ENCODE data around the gene INO80D.
"Not testable (repeated sequence)": the region's sequence is repeated elsewhere in the genome, so short reads cannot be mapped to it uniquely, and the experiment has no call there.

Gene INO80D

GRCh38 chr2:206031162-206031784, 54.7 kb downstream of the INO80D start:
- DNase-seq (ENCODE audit: low read depth in 2 of 3, low spot score in 1 of 3), result no peak

- DNase-seq (ENCODE audit: low read depth in 2 of 3, low spot score in 1 of 3), result no peak
Measured at GRCh38 chr2:206028101-206028500, 57.9 kb downstream of the INO80D start.

GRCh38 chr2:206023183-206023582, 62.8 kb downstream of the INO80D start:
- DNase-seq (ENCODE audit: low read depth in 2 of 3, low spot score in 1 of 3), result no peak

- DNase-seq (ENCODE audit: low read depth in 2 of 3, low spot score in 1 of 3), result no peak
Measured at GRCh38 chr2:206020171-206020570, 65.8 kb downstream of the INO80D start.

GRCh38 chr2:206015746-206016145, 70.2 kb downstream of the INO80D start:
- not testable (repeated sequence) for DNase-seq (ENCODE audit: low read depth in 2 of 3, low spot score in 1 of 3)

DNA sequence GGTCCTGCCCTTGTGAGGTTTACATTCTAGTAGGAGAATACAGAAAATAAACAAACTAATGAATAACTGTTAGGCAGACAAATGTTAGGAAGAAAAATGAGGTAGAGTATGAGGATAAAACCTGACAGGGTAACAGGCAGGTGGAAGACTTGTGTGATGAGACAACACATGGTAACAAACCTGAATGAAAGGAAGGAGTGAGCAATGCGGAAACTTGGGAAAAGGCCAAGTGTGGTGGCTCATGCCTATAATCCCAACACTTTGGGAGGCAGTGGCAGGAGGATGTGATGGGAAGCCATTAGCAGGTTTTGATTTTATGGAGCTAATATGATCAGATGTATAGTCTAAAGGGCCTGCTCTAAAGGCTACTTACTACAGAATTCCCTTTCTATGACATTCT, 74.2 kb downstream of the INO80D start:
- no peak for DNase-seq (ENCODE audit: low read depth in 2 of 3, low spot score in 1 of 3)

DNA sequence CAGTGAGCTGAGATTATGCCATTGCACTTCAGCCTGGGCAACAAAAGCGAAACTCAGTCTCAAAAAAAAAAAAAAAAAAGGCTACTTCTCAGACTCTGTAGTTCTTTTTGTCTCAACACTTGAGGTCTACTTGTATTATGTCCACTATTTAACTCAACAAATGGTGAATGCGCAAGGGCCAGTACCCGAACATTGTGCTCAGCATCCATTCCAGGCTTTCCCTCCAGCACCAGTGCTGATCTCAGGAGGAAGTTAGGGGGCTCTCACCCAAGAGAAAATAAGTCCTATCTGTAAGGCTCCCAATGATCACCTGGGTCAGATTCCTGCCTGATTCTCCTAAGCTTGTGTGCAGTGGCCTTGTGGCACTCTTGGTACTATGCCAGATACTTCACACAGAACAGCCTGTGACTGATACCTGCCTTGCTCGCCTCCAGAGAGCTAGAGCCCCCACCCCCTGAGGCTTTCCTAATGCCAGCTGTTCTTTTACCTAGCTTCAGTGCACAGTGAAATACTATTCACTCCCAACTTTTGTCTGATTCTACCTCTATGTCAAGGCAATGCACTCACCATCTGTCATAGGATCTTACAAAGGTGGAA, 74.9 kb downstream of the INO80D start:
- DNase-seq (ENCODE audit: low read depth in 2 of 3, low spot score in 1 of 3), result no peak

GRCh38 chr2:206004004-206004693, 81.8 kb downstream of the INO80D start:
- DNase-seq (ENCODE audit: low read depth in 2 of 3, low spot score in 1 of 3), result no peak

DNA sequence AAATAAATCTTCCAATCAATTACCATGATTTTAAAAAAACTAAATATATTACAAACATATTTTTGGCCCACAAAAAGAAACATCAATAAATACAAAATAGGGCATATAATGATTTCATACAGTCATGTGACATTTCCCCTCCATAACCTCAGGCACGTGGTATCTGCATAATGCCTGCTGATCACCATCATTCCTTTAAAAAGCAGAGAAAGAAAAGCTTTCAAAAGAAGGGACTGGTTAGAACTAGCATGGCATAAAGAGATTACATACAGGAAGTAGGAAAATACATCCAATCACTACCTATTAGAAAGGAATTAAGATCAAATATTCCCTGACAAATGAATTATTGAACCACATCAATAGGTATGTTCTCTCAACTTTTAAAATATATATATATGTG, 83.5 kb downstream of the INO80D start:
- DNase-seq (ENCODE audit: low read depth in 2 of 3, low spot score in 1 of 3), result no peak

GRCh38 chr2:206001912-206002311, 84.1 kb downstream of the INO80D start:
- no peak for DNase-seq (ENCODE audit: low read depth in 2 of 3, low spot score in 1 of 3)

DNA sequence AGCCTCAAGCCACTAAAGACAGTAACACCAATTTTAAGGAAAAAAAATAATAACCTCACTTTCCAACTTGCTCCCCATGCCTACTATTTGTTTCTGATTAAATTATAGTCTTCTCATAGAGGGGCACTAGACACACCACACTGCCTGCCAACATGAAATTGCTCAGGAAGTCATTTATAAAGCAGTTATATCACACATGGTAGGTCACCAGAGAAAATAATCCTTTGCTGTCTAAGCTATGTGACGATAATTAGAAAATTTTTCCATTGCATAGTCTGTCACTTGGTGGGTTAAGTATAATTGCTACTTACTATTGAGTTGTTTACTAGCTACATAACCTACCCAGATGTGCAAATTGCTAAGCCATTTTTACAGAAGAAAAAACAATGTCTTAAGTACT, 85.2 kb downstream of the INO80D start:
- DNase-seq (ENCODE audit: low read depth in 2 of 3, low spot score in 1 of 3), result no peak

GRCh38 chr2:205998583-205998982, 87.4 kb downstream of the INO80D start:
- DNase-seq (ENCODE audit: low read depth in 2 of 3, low spot score in 1 of 3), result no peak

GRCh38 chr2:205996161-205996560, 89.8 kb downstream of the INO80D start:
- no peak for DNase-seq (ENCODE audit: low read depth in 2 of 3, low spot score in 1 of 3)

GRCh38 chr2:205995260-205995659, 90.7 kb downstream of the INO80D start:
- DNase-seq (ENCODE audit: low read depth in 2 of 3, low spot score in 1 of 3), result no peak

DNA sequence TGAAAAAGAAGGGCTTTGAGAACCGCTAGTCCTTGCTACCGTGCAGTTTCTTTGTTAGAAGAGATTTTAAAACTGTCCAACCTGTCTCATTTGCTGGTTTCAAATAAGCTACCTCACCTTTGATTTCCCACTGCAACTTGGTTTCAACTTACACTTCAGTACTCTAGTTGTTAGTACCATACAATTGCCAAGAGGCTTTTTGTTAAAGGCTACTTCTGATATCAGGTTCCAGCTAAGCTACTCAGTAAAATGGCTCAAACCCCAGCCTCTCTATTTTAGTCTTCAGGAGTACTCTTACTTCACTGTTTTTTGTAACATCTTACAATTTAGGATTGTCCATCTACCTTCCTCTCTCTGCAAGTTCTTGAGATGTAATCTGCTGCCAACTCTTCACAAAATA, 91.6 kb downstream of the INO80D start:
- no peak for DNase-seq (ENCODE audit: low read depth in 2 of 3, low spot score in 1 of 3)

DNA sequence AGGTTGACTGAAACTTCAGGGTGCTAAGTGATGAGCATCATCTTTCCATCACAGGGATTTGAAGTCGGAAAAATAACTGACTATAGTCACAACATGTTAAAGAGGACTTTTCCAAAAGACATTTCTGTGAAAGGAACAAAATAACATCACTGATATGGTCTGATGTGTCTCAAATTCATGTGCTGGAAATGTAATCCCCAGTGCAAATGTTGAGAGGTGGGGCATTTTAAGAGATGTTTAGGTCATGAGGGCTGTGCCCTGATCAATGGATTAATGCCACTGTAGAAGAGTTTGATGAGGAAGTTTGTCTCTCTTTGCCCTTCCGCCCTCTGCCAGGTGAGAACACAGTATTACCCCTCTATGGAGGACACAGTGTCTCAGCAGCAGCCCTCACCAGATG, 95.9 kb downstream of the INO80D start:
- DNase-seq (ENCODE audit: low read depth in 2 of 3, low spot score in 1 of 3), result no peak

GRCh38 chr2:205989271-205990071, 96.5 kb downstream of the INO80D start:
- no peak for DNase-seq (ENCODE audit: low read depth in 2 of 3, low spot score in 1 of 3)

GRCh38 chr2:205988681-205989080, 97.3 kb downstream of the INO80D start:
- not testable (repeated sequence) for DNase-seq (ENCODE audit: low read depth in 2 of 3, low spot score in 1 of 3)

DNA sequence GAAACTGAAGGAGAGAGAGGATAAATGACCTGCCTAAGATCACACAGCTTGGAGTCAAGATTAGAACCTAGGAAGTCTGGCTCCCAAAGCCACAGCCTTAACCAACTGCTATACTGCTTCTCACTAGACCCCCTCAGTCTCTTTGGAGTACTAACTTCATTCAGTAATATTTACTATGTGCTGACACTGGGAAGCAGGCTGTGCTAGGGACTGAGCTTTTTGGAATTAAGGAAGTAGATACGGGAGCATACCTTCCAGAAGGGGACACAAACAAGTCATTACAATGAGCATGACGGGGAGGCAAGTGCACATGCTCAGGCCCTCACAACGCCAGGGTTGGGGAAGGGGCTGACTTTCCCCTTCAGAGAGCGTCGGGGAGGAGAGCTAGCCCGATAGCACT, 97.7 kb downstream of the INO80D start:
- no peak for DNase-seq (ENCODE audit: low read depth in 2 of 3, low spot score in 1 of 3)

- not testable (repeated sequence) for DNase-seq (ENCODE audit: low read depth in 2 of 3, low spot score in 1 of 3)
Measured at GRCh38 chr2:205986334-205986733, 99.6 kb downstream of the INO80D start.

GRCh38 chr2:205984381-205984780, 101.6 kb downstream of the INO80D start:
- no peak for DNase-seq (ENCODE audit: low read depth in 2 of 3, low spot score in 1 of 3)
